BJ (cell line): ENCODE measurements around the gene PPIA. TPM values are rescaled to one million over a fixed set of nuclear protein-coding genes. Genes with fewer than 3 reads are reported as not detected.

Experiments used
- CTCF ChIA-PET: fragments of 350-600 bp; formaldehyde crosslinking; extraction: SDS; loops from one replicate; lab custom pipeline; 2021; ENCODE audit warnings: antibody characterized with exemption, inconsistent platforms; lab: Yijun Ruan, JAX
- POLR2A ChIA-PET: fragments of 300-600 bp; sonication (Branson Sonifier 250); formaldehyde crosslinking; extraction: SDS; loops from one replicate; lab custom pipeline; 2021; ENCODE audit warnings: antibody characterized with exemption; lab: Charles Lee
- DNase-seq: peaks from one replicate; pipeline ENCODE4 v3.0.0-alpha.2; 2011; ENCODE audit warnings: low read depth
- H3K27me3 ChIP-seq: 2 replicates; pipeline ENCODE4 v1.6.0; 2011; ENCODE audit warnings: low read length; ENCODE audit not compliant: control insufficient read depth, insufficient read depth
- H3K36me3 ChIP-seq: 2 replicates; pipeline ENCODE4 v1.5.1; 2011; ENCODE audit warnings: low read length; ENCODE audit not compliant: control insufficient read depth, insufficient read depth
- H3K4me3 ChIP-seq: 2 replicates; pipeline ENCODE4 v1.5.1; 2011; ENCODE audit warnings: low read depth, mild to moderate bottlenecking, control low read depth, low read length
- polyA minus RNA-seq: library from RNA; depleted of rRNA, polyadenylated mRNA; stranded (reverse); fragments of >200 nt; gene quantifications from 2 replicates; pipeline ENCODE4 v1.2.3, GENCODE V29; 2011; rRNA and poly(A)+ RNA removed
- polyA plus RNA-seq: library from polyadenylated mRNA; depleted of rRNA; stranded (reverse); fragments of >200 nt; gene quantifications from 2 replicates; pipeline ENCODE4 v1.2.3, GENCODE V29; 2011; rRNA removed
- TF ChIP-seq, protein P1 (sequence below): IDR thresholded peaks from 2 replicates; pipeline ENCODE4 v1.5.1; 2011; ENCODE audit warnings: low read depth, mild to moderate bottlenecking, control low read depth, inconsistent platforms, low read length, moderate library complexity; ENCODE audit not compliant: insufficient read depth

The PPIA gene
- polyA plus RNA-seq (3,555 and 5,521 TPM in 2 replicates), polyA minus RNA-seq (337 and 436 TPM in 2 replicates)

DNA sequence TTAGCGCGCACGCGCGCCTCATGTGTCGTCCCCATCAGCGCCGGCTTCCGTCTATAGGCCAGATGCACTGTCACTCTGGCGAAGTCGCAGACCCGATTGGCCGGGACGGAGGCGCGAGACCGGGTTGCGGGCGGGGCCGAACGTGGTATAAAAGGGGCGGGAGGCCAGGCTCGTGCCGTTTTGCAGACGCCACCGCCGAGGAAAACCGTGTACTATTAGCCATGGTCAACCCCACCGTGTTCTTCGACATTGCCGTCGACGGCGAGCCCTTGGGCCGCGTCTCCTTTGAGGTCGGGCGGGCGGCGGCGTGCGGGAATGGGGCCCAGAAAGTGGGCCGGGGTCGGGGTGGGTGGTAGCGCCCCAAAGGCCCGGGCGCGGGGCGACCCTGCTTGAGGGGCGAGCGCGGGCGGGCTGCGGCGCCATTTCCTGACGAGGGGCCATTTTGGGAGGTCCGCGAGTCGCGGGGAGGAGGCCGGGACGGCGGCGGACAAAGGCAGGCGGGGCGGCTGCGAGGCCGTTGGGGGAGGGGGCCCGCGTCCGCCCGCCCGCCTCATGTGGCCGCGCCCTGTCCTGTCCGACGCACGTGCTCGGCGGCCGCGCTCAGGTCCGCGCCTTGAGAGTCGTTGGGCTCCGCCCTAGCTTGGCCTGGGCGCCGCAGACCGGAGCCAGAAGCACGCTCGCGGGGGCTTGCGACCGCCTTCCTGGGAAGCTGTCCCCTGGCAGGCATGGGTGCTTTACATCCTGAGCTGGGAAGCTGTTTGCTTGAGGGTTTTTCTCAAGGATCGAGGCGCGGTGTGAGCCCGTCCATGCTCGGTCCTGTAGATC is at the start of gene PPIA:
Gene PPIA, plus strand, starts transcription at position 178 of the 825 bp plus-strand sequence. Its CDS starts 44 bp downstream, at position 222.
- no peaks in the 10 kb centered on the region for H3K27me3 ChIP-seq
- POLR2A ChIA-PET = interaction anchor here (0.5 to 1.6 kb wide), 2 partner anchors 29 to 654 kb away, joined by 3 to 5 read pairs; no protein-coding TSS in a partner anchor
- DNase-seq = peak; percentile 79
- H3K4me3 ChIP-seq = peak within 1 kb of the TSS; percentile 97
- TF ChIP-seq, protein P1, sequence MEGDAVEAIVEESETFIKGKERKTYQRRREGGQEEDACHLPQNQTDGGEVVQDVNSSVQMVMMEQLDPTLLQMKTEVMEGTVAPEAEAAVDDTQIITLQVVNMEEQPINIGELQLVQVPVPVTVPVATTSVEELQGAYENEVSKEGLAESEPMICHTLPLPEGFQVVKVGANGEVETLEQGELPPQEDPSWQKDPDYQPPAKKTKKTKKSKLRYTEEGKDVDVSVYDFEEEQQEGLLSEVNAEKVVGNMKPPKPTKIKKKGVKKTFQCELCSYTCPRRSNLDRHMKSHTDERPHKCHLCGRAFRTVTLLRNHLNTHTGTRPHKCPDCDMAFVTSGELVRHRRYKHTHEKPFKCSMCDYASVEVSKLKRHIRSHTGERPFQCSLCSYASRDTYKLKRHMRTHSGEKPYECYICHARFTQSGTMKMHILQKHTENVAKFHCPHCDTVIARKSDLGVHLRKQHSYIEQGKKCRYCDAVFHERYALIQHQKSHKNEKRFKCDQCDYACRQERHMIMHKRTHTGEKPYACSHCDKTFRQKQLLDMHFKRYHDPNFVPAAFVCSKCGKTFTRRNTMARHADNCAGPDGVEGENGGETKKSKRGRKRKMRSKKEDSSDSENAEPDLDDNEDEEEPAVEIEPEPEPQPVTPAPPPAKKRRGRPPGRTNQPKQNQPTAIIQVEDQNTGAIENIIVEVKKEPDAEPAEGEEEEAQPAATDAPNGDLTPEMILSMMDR = no peak
- H3K36me3 ChIP-seq = peaks cover 10% of the 10 kb centered on the region
- CTCF ChIA-PET = interaction anchor here (0.6 kb wide), 1 partner anchor 42 kb away, joined by 3 read pairs; no protein-coding TSS in a partner anchor

DNA sequence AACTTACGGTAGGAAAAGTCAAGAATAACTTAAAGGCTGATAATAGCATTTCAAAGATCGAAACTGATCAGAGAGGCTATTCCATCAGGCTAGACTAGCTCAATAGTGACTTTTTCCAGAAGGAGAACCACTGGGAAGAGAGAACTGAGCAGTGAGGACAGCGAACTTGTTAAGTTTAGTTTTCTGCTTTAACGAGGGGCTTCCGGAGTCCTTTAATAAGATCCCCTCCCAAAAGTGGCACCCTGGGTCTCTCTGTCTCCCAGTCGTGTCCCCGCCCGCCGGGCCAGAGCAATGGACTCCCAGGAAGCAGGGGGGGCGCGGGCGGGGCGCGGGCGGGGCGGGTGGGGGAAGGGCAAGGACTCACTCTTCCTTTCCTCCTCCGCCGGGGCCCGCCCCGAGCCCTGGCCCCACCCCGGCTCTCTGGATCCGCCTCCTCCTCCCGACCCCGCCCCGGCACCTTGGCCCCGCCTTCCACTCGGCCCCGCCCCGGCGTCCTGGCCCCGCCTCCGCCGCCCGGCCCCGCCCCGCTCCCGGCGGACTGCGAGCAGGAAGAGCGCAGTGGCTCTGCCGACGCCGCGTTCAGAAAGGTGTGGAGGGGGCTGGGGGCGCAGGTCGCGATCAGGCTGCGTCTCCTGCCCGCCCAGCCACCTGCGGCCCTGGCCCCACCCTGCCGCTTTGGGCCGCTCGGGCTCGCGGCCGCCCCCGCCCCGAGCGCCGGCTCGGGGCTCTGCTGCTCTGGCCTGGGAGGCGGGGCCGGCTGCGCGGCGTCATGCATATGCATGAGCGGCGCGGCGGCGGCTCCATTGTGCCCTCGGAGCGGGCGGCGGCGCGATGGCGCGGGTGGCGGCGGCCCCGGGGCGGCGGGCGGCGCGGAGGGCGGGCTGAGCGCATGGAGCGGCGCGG is 48.2 kb upstream of the PPIA start, which contains the start of gene ZMIZ2:
Gene ZMIZ2, plus strand, starts transcription at position 803 of the 903 bp plus-strand sequence. CDS start 7,403 bp downstream, outside the sequence.
- Histone ChIP-seq H3K27me3 (no peaks in the 10 kb centered on the region), H3K36me3 (no peaks in the 10 kb centered on the region), H3K4me3 (peak within 1 kb of the TSS; percentile 88)
- DNase-seq = no peak
- POLR2A ChIA-PET = interaction anchor here (0.6 to 0.9 kb wide), 2 partner anchors 98 to 166 kb away, joined by 3 read pairs; partner anchors contain the start of gene TMED4
- TF ChIP-seq, protein P1 = no peak
- CTCF ChIA-PET = interaction anchor here (0.8 to 1.6 kb wide), 2 partner anchors 13 to 160 kb away, joined by 3 read pairs; no protein-coding TSS in a partner anchor

DNA sequence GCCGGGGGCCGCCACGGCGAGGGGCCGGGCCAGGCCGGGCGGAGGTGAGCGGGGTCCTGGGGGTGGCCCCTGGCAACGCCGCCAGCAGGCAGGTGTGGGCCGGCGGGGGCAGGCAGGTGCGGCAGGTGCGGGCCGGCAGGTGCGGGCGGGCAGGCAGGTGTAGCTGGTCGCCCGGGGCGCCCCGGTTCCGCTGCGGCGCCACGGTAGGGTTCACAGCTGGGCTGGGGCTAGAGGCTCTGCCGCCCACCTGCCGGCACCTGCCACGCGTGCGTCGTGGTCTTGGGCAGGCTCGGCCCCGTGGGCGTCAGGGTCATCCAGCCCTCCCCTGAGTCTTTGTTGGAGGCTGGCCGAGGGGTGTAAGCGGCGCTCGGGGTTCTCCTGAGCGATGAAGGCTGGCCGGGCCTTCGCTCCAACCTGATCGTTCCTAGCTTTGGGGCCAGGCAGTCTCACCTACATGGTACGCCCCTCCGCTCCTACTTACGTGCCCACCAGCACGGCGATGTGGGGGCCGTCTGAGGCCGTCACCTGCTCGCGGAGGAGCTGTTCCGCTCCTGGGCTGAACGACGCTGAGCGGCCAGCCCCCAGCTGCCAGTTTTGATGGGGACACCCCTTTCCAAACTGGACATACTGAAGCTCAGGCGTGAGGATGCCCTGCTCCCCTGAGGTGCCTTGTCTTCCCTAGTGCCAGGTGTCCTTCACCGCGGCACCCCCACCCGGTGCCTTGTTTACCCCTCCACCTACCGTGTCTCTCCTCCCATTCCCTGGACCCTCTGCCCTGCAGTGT is 47.3 kb upstream of the PPIA start:
- no peak for DNase-seq
- no peaks in the 10 kb centered on the region for H3K36me3 ChIP-seq
- ChIA-PET POLR2A (no interaction called here), CTCF (interaction anchor here (1.3 to 1.6 kb wide), 2 partner anchors 28 to 161 kb away, joined by 3 to 4 read pairs; no protein-coding TSS in a partner anchor)
- H3K27me3 ChIP-seq = no peaks in the 10 kb centered on the region
- peak overlapping the region; percentile 88 for H3K4me3 ChIP-seq
- TF ChIP-seq, protein P1 = no peak

DNA sequence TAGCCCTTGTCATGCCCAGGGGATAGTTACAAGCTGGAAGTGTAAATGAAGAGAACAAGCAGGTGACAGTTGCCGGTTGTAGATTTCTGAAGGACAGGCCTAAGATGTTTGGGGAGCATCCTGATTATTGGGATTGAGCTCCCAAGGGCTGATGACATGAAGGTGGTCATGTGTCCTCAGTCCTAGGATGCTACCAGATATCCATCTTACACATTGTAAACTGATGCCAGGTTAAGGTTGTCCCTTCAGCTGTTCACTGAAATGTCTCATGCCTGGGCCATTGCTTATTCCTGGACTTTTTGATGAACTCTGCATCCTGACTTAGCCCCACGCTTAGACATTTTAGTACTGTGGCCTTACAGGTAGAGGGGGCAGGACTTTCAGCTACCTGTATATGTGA is 46.5 kb upstream of the PPIA start:
- H3K4me3 ChIP-seq = peak overlapping the region; percentile 88
- CTCF ChIA-PET = interaction anchor here (1.3 to 1.6 kb wide), 2 partner anchors 28 to 162 kb away, joined by 3 to 4 read pairs; no protein-coding TSS in a partner anchor
- TF ChIP-seq, protein P1 = no peak
- no peaks in the 10 kb centered on the region for H3K27me3 ChIP-seq
- POLR2A ChIA-PET = no interaction called here
- no peak for DNase-seq
- H3K36me3 ChIP-seq = no peaks in the 10 kb centered on the region
